ENCODE results near the gene SCARB2. TPM values are rescaled to one million over a fixed set of nuclear protein-coding genes. Genes with fewer than 3 reads are reported as not detected.

The SCARB2 gene
- total and polyA plus RNA-seq, 2 of the 4 experiments (the other 2 are of a cell fraction) = 69.2 to 102 TPM

GRCh38 chr4:76257824-76258223 is 44.2 kb upstream of the SCARB2 start:
- H2BK15ac ChIP-seq (ENCODE audit: low read depth, low read length) = no peak overlapping the region
- no CpG with 5 or more reads among the region's 3 CpGs for WGBS, 2 experiments (ENCODE audit: extremely low coverage in 2 of 2, insufficient read length in 1 of 2)
- no peak overlapping the region for H3K23ac ChIP-seq (ENCODE audit: low read depth, low read length)
- ChIA-PET CTCF (no interaction called here), POLR2A (ENCODE audit: unreplicated experiment) (no interaction called here)
- H3K4me3 ChIP-seq (ENCODE audit: insufficient read depth, low read depth, low read length) = no peak overlapping the region
- intact Hi-C loops (cut with micrococcal nuclease) = no loop called here
- in situ Hi-C loops (cut with MboI; ENCODE audit: low sequenced_read_pairs) = no loop called here
- no peak overlapping the region for H2BK120ac ChIP-seq (ENCODE audit: low read depth, low read length)
- no peak overlapping the region for H3K18ac ChIP-seq (ENCODE audit: low read depth, low read length)
- BruUV-seq (replicated peaks) = no TSS peak
- no peak overlapping the region for H4K91ac ChIP-seq (ENCODE audit: insufficient read depth, low read depth, low read length)
- dilution Hi-C loops (cut with HindIII; ENCODE audit: low sequenced_read_pairs, unreplicated experiment) = no loop called here
- DNase-seq (no peak), ATAC-seq (ENCODE audit: low read depth) (no peak)
- H2AFZ ChIP-seq (replicated peaks; ENCODE audit: low read length, poor library complexity) = no peak overlapping the region
- H3K27me3 ChIP-seq (ENCODE audit: control insufficient read depth, insufficient read depth, low read length) = peaks cover 40% of the 10 kb centered on the region
- H3K4me1 ChIP-seq (ENCODE audit: control insufficient read depth, insufficient read depth, low read length) = no peaks in the 10 kb centered on the region
- H4K5ac ChIP-seq (ENCODE audit: low read depth, low read length) = no peak overlapping the region
- H3K27ac ChIP-seq (ENCODE audit: insufficient read depth, low read length) = no peak overlapping the region
- H3K9ac ChIP-seq (ENCODE audit: low read depth, low read length) = no peak overlapping the region
- no peaks in the 10 kb centered on the region for H3K79me1 ChIP-seq (ENCODE audit: low read depth in 1 of 2, low read length in 2 of 2)
- no peaks in the 10 kb centered on the region for H4K20me1 ChIP-seq (ENCODE audit: insufficient read depth, low read length)
- H3K14ac ChIP-seq (replicated peaks; ENCODE audit: low read depth, low read length) = no peak overlapping the region
- H2AK9ac ChIP-seq (replicated peaks; ENCODE audit: low read depth, low read length, poor library complexity) = no peak overlapping the region
- H3K4me2 ChIP-seq (ENCODE audit: low read depth, low read length) = no peak overlapping the region
- no peaks in the 10 kb centered on the region for H3K36me3 ChIP-seq (ENCODE audit: control insufficient read depth, insufficient read depth, low read length)
- H3K9me1 ChIP-seq (ENCODE audit: insufficient read depth, low read length) = no peaks in the 10 kb centered on the region
- no peak overlapping the region for H2AK5ac ChIP-seq (ENCODE audit: low read depth, low read length)
- H2BK20ac ChIP-seq (ENCODE audit: low read depth, low read length) = no peak overlapping the region
- H3K56ac ChIP-seq (ENCODE audit: extremely low read depth, insufficient read depth, low read length) = no peak overlapping the region
- H2BK5ac ChIP-seq (ENCODE audit: low read depth, low read length, poor library complexity, severe bottlenecking) = no peak overlapping the region
- no peak overlapping the region for H3K4ac ChIP-seq (ENCODE audit: low read depth, low read length)
- H3K9me3 ChIP-seq (ENCODE audit: control insufficient read depth, insufficient read depth, low read length) = no peaks in the 10 kb centered on the region
- TF ChIP-seq USF2 (IDR thresholded peaks at IDR 0.05; ENCODE audit: low read depth, low read length) = no peak
- H4K8ac ChIP-seq (ENCODE audit: low read depth in 2 of 2, low read length in 2 of 2) = no peak overlapping the region
